Esophagus muscularis mucosa (tissue), 4 donors: ENCODE data around the gene ANGPTL8. TPM values are rescaled to one million over a fixed set of nuclear protein-coding genes. Genes with fewer than 3 reads are reported as not detected.
A peak's percentile ranks its signal among the peaks of the same experiment; 100 is the strongest.

ENCODE experiments used
- DNase-seq: peaks from one replicate; pipeline ENCODE4 v3.0.0-alpha.2; 2017; ENCODE audit errors: extremely low spot score
- H3K27ac ChIP-seq, 4 donors: fragments of 200-600 bp; sonication (generic); replicated peaks in 1 of 4; 1 replicate in 3 of 4; 2 replicates in 1 of 4; pipeline ENCODE4 v1.5.1; 2016 to 2019; ENCODE audit warnings: mild to moderate bottlenecking in 1 of 4
- H3K27me3 ChIP-seq, 4 donors: fragments of 200-600 bp; sonication (generic); one replicate each; pipeline versions ENCODE4 v1.5.1 to v1.6.0; 2016 to 2019
- H3K36me3 ChIP-seq, 4 donors: fragments of 200-600 bp; sonication (generic); one replicate each; pipeline ENCODE4 v1.5.1; 2016 to 2019
- H3K4me1 ChIP-seq, 4 donors: fragments of 200-600 bp; sonication (generic); one replicate each; pipeline ENCODE4 v1.5.1; 2016 to 2019
- H3K4me3 ChIP-seq, 4 donors: fragments of 200-600 bp; sonication (generic); 1 replicate in 2 of 4; 2 replicates in 2 of 4; pipeline ENCODE4 v1.5.1; 2016 to 2019; ENCODE audit warnings: mild to moderate bottlenecking in 4 of 4, moderate library complexity in 1 of 4
- H3K9me3 ChIP-seq, 4 donors: fragments of 200-600 bp; sonication (generic); 1 replicate in 3 of 4; 2 replicates in 1 of 4; pipeline ENCODE4 v1.5.1; 2016 to 2019
- CTCF ChIP-seq, 3 experiments: fragments of 200-600 bp in 2 of 3; fragments of 450-650 bp in 1 of 3; sonication (generic) in 2 of 3; IDR thresholded peaks; one replicate each; pipeline ENCODE4 v1.5.1; 2017 to 2019; ENCODE audit warnings: antibody characterized with exemption in 3 of 3, mild to moderate bottlenecking in 2 of 3, moderate library complexity in 1 of 3
- EP300 ChIP-seq: sonication (generic); formaldehyde crosslinking; IDR thresholded peaks from one replicate; pipeline ENCODE4 v1.6.1; 2017; ENCODE audit warnings: antibody characterized with exemption
- POLR2A ChIP-seq: fragments of 450-650 bp; IDR thresholded peaks from one replicate; pipeline ENCODE4 v1.6.1; 2017; ENCODE audit warnings: antibody characterized with exemption, moderate library complexity, mild to moderate bottlenecking, low read depth
- POLR2AphosphoS5 ChIP-seq, 2 donors: sonication (generic); formaldehyde crosslinking; IDR thresholded peaks; one replicate each; pipeline ENCODE4 v1.6.1; 2017; ENCODE audit warnings: antibody characterized with exemption in 2 of 2
- WGBS: methylation state at CpG from one replicate; pipeline ENCODE4 v1.1.5; 2018; 5-methylcytosine and 5-hydroxymethylcytosine counted together
- intact Hi-C: fragments of 100-400 bp; cut with DNase I; formaldehyde crosslinking; loops from one replicate; pipeline ENCODE4 v1.15.1; 2023
- total RNA-seq, 4 donors: library from RNA; depleted of rRNA; stranded (reverse); fragments of >200 nt; gene quantifications; one replicate each; pipeline versions ENCODE4 v1.1.0 to v1.2.1, GENCODE V29; 2016

The ANGPTL8 gene
- total RNA-seq, 4 donors from 2014 or later: 2.0 TPM; not detected in 3

- Histone ChIP-seq H3K4me1 (peaks cover 33 to 59% (median 44%) of the 10 kb centered on the region in 4 donors), H3K9me3 (no peaks in the 10 kb centered on the region), H3K36me3 (peaks cover 0 to 70% (median 34%) of the 10 kb centered on the region in 4 donors), H3K4me3 (no peak overlapping the region), H3K27ac (peak overlapping the region; percentile 89 to 96 (median 93)), H3K27me3 (no peaks in the 10 kb centered on the region)
- intact Hi-C loops: loop anchor here (5.0 kb wide), 1 partner anchor 169 kb away; no protein-coding TSS in a partner anchor
- TF ChIP-seq CTCF (IDR thresholded peaks at IDR 0.05) (no peak), EP300 (no peak), POLR2A (no peak), POLR2AphosphoS5 (IDR thresholded peaks at IDR 0.05) (no peak)
- no peak for DNase-seq
- 83% methylated on average over 9 of the region's 9 CpGs for WGBS
Observed at GRCh38 chr19:11205939-11206570, 33.4 kb upstream of the ANGPTL8 start.

- TF ChIP-seq POLR2AphosphoS5 (IDR thresholded peaks at IDR 0.05) (no peak), EP300 (no peak), CTCF (IDR thresholded peaks at IDR 0.05) (no peak), POLR2A (no peak)
- WGBS: 85% methylated on average over 34 of the region's 38 CpGs
- DNase-seq: no peak
- Histone ChIP-seq H3K4me3 (no peak overlapping the region), H3K4me1 (peaks cover 16 to 32% (median 20%) of the 10 kb centered on the region in 4 donors), H3K9me3 (no peaks in the 10 kb centered on the region), H3K27me3 (no peaks in the 10 kb centered on the region), H3K36me3 (peaks cover 0 to 65% (median 51%) of the 10 kb centered on the region in 4 donors), H3K27ac (peak overlapping the region in 1 of 4 donors; percentile 65)
- intact Hi-C loops: loop anchor here (5.0 kb wide), 1 partner anchor 172 kb away; no protein-coding TSS in a partner anchor
Observed at GRCh38 chr19:11208561-11209471, 30.6 kb upstream of the ANGPTL8 start.

GRCh38 chr19:11209839-11210655, 29.4 kb upstream of the ANGPTL8 start:
- H3K27ac ChIP-seq: peak overlapping the region in 2 of 4 donors; percentile 42 to 65
- intact Hi-C loops: loop anchor here (5.0 kb wide), 1 partner anchor 173 kb away; no protein-coding TSS in a partner anchor

More at GRCh38 chr19:11209839-11210655, 29.4 kb upstream of the ANGPTL8 start:
- WGBS: 73% methylated on average over 2 of the region's 2 CpGs
- no peak for DNase-seq
- Histone ChIP-seq H3K9me3 (no peaks in the 10 kb centered on the region), H3K4me3 (no peak overlapping the region), H3K27me3 (no peaks in the 10 kb centered on the region), H3K4me1 (peaks cover 3 to 19% (median 8%) of the 10 kb centered on the region in 4 donors), H3K36me3 (peaks cover 0 to 70% (median 63%) of the 10 kb centered on the region in 4 donors)
- TF ChIP-seq EP300 (no peak), POLR2AphosphoS5 (IDR thresholded peaks at IDR 0.05) (no peak), POLR2A (no peak), CTCF (IDR thresholded peaks at IDR 0.05) (no peak)
